GM19328 (cell line): ENCODE measurements around the gene BCAS2.
"Not testable (repeated sequence)": the region's sequence is repeated elsewhere in the genome, so short reads cannot be mapped to it uniquely, and the experiment has no call there.

Source experiments
- ATAC-seq: cut with Tn5 transposase; IDR thresholded peaks from one replicate; pipeline ENCODE4 v1.9.1; 2021; ENCODE audit warnings: mild to moderate bottlenecking, moderate library complexity; ENCODE audit not compliant: unreplicated experiment

BCAS2 gene

GRCh38 chr1:114581335-114582287, at the start of gene BCAS2:
BCAS2 (minus strand) TSS chr1:114581615; CDS start chr1:114581591, 24 bp downstream.
- ATAC-seq, result peak; percentile 97

DNA sequence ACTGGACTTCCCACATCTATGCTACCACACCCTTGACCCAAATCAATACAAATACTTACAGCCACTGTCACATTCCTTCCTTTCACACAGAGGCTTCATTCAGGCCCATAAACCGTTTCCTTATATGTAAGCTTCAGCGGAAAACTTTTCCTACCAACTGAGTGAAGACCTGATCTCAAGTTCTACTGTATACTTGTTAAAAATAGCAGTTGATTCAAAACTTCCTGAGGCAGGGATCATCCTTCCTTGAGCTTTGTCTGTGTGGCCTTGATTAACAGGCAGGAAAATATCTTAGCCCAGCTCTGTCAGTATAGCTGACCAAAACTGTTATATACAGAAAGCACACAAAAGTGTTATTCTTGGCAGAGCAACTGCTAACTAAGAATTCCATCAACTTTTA, 45.7 kb upstream of the BCAS2 start:
- ATAC-seq, result no peak

GRCh38 chr1:114623364-114623763, 41.9 kb upstream of the BCAS2 start:
- ATAC-seq, result no peak

DNA sequence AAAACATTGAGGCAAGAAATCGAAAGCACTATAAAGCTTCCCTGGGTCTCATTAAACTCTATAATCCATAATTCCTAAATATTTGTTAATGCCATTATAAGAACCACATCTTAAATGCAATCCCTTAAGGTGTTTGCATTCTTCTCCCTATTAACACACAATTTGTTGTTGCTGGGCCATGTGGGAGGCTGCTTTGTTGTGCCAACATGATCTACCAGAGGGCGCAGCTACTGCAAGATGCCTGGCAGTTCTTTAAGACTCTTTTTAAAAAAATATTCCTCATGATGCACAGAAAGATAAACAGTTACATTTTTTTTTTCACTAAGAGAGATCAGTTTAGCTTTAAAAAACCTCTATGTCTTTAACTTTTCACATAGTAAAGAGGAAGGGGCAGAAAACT, 39.0 kb upstream of the BCAS2 start:
- ATAC-seq, result no peak

GRCh38 chr1:114618606-114619005, 37.2 kb upstream of the BCAS2 start:
- ATAC-seq, result no peak

DNA sequence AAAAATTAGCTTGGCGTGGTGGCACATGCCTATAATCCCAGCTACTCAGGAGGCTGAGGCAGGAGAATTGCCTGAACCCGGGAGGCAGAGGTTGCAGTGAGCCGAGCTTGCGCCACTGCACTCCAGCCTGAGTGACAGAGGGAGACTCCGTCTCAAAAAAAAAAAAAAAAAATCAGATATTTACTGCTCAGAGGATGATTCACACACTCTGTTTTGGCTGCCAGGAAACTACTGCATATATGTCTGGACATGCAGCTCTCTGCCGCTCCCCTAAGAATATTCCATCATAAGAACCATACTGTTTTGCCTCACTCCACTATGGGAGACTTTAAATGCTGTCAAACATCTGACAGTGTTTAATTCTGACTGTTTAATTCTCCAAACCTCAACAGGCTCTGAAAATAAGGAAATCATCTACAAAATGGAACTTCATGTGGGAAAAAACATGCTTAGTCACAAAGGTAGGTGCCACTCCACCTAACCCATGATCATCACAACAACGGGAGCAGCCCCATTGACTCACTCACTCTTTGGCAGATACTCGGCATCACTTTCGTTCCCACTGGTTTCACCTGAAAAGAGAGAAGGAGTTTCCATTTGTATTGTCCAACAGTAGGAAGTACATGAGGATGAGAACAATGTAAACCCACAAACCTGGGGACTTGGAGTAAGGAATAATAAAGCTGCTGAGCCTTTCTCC, 29.3 kb upstream of the BCAS2 start:
- ATAC-seq, result no peak

GRCh38 chr1:114609826-114610225, 28.4 kb upstream of the BCAS2 start:
- ATAC-seq, result no peak

GRCh38 chr1:114609026-114609425, 27.6 kb upstream of the BCAS2 start:
- no peak for ATAC-seq

DNA sequence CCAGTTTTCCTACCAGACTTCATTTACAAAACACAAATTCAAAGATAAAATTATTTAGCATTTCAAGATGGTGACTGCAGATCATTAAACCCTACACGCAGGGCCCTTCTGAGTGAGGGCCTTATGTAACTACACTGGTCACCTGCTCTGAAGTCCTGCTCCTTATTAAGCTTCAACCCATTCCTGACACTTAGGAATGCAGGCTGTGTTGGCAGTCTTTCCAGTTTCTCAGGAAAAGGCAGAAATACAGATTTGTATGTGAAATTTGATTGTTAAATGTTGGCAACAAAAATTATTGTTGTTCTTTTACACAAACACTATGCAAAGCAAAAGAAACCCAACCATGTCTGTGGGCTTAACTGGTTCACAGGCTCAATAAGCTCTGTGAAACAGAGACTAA, 25.8 kb upstream of the BCAS2 start:
- ATAC-seq, result no peak

DNA sequence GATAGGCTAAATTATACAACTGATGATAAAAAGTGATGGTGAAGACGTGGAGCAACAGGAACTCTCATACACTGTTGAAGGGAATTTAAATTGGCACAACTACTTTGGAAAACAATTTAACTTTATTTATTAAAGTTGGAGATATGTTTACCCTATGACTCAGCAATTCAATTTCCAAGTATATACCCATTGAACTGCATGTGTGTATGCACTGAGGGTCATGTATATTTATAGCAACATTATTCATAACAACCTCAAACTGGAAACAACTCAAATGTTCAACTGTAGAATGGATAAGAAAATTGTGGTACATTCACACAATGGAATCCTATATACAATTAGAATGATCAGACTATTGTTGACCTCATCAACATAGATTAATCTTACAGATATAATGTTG, 16.5 kb upstream of the BCAS2 start:
- no peak for ATAC-seq

DNA sequence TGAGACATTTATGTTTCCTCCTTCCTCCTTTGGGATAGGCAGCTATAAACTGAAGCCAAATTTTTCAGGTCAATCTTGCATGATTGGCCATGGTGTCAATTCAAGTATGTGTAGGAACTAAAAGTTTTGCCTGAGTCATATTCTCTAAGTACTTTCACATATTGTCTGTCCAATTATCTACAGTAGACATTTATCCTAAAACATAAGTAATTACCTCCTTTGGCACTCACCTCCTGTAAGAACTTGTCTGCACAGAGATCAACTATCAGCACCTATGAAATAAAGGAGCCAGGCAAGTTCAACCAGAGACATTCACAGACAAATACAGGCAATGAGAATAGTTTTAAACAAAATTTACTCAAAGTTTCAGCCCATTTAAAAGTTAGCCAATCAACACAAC, 14.2 kb upstream of the BCAS2 start:
- no peak for ATAC-seq

- no peak for ATAC-seq
Observed at GRCh38 chr1:114594046-114594445, 12.6 kb upstream of the BCAS2 start.

DNA sequence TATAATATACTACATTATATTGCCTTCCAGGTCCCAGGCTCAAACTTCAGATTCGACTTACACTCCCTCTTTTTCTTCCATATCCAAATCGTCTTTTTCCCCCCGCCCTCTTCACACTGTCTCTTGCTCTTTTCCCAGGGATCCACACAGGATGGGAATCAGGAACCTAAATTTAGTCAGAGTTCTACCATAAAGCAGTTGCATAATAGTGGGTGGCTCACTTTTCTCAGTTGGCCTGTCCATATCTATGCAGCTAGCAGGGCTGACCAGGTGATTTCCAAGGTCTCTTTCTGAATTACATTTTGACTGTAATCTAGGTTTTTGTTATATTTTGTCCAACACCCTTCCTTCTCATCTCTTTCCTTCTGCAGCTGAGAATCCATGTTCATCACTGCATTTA, 7.7 kb upstream of the BCAS2 start:
- no peak for ATAC-seq

DNA sequence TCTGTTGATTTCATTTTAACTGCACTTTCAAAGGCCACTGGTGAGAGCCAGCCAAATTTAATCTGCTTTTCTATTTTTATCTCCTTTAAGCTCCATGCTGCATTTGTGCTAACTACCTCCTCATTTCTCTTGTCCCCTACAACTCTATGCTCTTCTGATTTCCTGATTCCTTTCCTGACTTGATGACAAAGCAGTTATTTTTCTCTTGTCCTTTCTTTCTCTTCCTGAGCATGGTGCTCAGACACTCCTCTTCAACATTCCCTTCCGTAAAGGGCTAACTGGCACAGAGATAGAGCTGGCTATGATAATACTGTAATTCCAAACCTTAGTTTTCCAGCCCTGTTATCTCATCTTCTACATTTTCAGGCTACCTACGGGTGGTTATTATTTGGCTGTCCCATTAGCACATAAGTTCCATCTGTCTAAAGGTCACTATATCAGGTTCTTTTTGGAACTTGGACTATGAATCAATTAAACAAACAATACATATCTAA, 6.8 kb upstream of the BCAS2 start:
- no peak for ATAC-seq

DNA sequence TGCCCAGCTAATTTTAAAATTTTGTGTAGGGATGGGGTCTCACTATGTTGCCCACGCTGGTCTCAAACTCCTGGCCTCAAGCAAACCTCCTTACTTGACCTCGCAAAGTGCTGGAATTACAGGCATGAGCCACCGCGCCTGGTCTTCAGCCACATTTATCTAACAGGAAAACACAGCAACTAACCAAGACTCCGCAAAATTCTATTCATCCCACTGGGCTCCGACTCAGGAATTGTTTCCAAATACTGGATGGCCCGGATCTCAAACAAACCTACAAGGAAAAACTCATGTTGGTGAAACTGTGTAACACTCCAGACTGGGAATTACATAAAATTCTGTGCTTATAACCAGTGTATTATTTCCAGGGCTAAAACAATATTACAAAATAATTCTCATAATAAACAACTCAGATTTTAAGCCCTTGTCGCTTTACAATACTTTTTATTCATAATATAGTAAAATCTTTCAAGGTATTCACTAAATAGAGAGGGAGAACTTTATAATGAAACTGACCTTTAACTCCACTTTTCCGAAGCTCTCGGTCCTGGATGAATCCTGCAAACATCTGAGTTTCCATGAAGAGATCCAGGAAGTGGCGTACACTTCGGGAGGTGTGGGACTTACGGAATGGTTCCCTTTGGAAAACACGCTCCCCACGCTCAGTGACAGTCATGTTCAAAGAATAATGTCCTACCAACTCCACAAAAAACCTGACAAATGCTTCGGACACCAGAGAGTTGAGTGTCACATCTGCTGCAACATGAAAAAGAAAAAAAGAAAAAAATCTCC, 6.0 kb upstream of the BCAS2 start:
- ATAC-seq, result no peak

GRCh38 chr1:114586513-114587047, 5.2 kb upstream of the BCAS2 start:
- ATAC-seq, result no peak

DNA sequence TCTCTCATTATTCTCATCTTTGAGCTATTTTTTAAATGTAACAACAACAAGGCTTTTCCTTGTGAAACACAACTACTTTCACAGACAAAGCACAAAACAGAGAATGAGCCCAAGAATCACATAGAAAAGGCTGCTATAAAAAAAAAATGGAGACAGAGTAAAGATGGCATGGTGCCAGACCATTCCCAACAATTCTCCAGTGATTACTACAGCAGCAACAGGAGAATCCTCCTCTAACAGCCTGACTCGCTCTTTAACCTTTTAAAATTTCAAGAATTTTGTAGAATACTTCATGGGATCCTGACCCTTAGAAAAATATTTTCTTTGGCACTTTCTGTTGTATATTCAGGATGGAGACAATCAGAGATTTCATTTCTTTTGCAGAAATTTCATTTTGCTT, 3.8 kb upstream of the BCAS2 start:
- no peak for ATAC-seq

GRCh38 chr1:114574365-114574764, 7.0 kb downstream of the BCAS2 start:
- no peak for ATAC-seq

DNA sequence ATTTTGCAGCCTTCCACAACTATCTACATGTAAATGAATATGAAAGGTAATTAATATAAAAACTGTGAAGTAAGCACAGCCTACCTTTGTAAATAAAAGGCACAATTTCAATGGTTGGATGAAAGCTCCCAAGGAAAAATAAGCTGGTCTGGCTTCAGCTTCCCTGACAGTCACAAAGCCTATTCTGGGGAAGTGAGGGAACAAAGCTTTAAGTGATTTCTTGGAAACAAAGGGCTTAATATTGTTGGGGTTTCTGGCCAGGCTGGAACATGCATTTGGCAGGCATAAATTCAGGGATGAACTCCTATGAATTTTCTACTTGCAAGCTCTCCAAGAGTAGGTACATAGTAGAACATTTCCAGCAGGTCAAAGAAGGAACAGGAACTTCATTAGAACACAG, 17.3 kb downstream of the BCAS2 start:
- ATAC-seq, result no peak

DNA sequence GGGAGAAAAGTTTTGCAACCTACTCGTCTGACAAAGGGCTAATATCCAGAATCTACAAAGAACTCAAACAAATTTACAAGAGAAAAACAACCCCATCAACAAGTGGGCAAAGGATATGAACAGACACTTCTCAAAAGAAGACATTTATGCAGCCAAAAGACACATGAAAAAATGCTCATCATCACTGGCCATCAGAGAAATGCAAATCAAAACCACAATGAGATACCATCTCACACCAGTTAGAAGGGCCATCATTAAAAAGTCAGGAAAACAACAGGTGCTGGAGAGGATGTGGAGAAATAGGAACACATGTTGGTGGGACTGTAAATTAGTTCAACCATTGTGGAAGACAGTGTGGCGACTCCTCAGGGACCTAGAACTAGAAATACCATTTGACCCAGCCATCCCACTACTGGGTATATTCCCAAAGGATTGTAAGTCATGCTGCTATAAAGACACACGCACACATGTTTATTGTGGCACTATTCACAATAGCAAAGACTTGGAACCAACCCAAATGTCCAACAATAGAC, 18.4 kb downstream of the BCAS2 start:
- ATAC-seq, result not testable (repeated sequence)

- no peak for ATAC-seq
Observed at GRCh38 chr1:114561333-114561732, 20.1 kb downstream of the BCAS2 start.
